ELR (cell line): ENCODE measurements around the gene ESRRB.

Experiments used
- DNase-seq: peaks from one replicate; pipeline ENCODE4 v3.0.0-alpha.2; 2015; ENCODE audit warnings: low read depth

The ESRRB gene

DNA sequence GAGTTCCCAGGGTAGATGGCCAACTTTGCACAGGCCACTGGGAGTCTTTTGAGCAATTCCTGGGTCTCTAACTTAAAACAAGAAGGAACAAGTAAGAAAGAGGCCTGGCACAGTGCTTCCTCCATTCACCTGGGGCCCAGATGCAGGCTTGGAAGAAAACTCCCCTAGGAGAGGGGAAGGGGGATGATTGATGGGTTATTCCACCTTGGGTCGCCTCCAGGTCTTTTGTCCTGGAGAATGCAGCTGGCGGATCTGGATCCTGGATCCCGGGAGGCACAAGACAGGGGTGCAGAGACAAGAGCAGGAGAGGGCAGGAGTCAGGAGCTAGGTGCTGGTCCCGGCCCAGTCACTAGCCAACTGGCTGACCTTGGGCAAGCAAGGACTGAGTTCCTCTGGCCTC lies 74.5 kb downstream of the ESRRB start:
- no peak for DNase-seq

DNA sequence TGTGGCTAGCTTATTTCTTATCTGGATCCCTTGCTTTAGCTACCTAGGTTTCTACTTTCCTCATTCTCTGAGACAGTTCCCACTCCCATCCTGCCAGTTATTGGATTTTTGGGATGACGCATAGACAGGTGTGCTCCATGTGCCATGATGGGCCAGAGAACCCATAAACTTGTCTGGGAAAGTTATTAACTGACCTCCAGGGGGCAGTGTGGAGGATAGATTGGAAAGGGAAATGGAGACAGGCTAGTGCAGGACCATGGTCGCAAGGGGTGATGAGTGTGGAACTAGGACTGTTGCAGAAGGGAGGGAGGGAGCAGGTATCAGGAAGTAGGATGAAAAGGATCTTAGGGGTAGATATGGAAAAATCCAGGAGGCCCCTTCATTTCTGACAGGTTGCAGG lies 80.3 kb downstream of the ESRRB start:
- peak; percentile 50 for DNase-seq

GRCh38 chr14:76456891-76457586 lies 81.1 kb downstream of the ESRRB start:
- no peak for DNase-seq

- no peak for DNase-seq
These were observed 81.9 kb downstream of the ESRRB start for GRCh38 chr14:76457841-76458240.

- DNase-seq, result no peak
These were observed 85.9 kb downstream of the ESRRB start for GRCh38 chr14:76461886-76462285.

DNA sequence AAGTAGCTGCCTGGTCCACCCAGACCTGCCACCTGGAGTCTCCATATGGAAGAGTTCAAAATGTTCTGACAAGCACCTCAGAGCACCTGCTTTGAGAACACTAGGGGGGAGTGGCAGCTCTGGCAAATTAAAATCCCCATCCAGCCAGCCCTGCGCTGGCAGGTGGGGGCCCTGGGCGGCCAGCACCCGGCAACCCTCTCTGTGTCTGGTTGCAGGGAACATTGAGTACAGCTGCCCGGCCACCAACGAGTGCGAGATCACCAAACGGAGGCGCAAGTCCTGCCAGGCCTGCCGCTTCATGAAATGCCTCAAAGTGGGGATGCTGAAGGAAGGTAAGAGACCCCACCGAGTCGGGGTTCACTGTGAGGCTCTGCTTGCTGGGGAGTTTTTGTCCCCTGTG lies 86.4 kb downstream of the ESRRB start:
- DNase-seq, result no peak

GRCh38 chr14:76463105-76463504 lies 87.2 kb downstream of the ESRRB start:
- DNase-seq, result no peak

DNA sequence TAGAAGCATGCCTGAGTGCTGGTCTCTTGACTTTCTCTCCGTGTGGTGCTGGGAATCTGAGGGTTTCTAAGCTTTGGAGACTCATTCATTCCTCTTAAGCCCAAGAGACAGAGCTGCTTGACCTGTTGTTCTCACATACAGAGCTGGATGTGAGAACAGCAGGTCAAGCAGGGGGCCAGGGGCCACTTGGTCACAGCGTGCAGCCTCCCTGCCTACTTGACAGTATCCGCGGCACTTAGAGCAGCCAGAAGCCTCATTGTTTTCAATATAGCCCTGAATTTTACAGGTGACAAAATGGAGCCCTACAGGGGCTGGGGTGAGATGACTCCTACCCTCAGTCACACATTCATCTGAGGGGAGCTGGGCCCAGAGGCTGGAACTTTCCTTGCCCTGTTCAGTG lies 88.9 kb downstream of the ESRRB start:
- no peak for DNase-seq

DNA sequence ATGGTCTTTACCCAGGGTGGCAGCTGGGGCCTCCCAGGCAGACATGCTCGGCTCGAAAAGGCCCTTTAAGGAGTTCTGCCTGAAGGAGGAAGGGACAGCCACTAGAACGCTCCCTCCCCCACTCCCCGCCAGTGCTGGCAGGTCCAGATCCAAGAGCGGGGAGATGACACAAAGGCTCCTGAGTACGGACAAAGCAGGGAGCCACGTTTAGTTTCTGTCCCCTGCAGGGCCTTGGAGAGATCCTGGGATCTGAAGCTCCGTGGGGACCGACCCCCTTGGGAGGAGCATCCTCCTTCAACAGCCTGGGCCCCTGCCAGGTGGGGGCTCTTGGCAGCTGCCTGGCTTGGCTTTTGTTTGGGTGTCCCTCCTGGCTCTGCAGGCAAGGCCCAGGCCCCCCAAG lies 89.7 kb downstream of the ESRRB start:
- DNase-seq, result no peak

DNA sequence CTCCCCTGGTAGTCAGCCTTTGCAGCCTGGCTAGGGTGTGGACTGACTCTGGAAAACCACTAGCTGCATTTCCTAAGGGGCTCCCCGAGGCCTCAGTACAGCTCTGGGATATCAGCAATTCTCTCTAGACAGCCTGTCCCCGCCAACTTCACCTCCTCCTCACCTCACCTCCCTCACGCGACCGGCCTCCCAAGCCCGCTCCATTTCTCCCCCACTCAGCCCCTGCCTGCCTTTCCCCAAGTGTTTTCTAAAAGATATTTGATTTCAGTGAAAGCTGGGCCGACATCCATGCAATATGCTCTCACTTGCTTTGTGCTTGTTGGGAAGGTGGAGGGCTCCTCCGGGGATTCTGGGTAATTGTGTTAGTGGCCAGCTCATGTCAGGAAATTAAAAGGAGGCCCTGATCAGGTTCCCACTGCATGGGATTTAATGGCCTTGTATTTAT lies 91.8 kb downstream of the ESRRB start:
- no peak for DNase-seq

- no peak for DNase-seq
These were observed 96.3 kb downstream of the ESRRB start for GRCh38 chr14:76472199-76472723.

- DNase-seq, result peak; percentile 6
These were observed 97.7 kb downstream of the ESRRB start for GRCh38 chr14:76473481-76474263.

DNA sequence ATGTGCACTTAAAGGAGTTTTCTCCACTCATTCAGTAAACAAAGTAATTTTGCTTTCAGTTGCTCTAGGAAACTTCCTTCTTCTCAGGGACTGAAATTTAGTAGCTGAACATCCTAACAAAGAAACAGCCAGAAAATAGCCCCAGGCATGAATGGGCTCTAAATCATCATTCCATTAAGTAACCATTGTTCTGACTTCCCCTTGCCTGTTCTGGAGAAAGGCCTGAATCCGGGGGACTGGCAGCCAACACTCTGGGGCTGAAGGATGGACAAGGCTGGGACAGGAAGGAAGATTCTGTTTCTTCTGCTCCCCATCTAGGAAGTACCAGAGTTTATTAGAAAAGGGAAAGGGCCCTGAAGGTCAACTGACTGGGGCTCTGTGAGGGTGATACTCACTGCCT lies 104.5 kb downstream of the ESRRB start:
- no peak for DNase-seq

DNA sequence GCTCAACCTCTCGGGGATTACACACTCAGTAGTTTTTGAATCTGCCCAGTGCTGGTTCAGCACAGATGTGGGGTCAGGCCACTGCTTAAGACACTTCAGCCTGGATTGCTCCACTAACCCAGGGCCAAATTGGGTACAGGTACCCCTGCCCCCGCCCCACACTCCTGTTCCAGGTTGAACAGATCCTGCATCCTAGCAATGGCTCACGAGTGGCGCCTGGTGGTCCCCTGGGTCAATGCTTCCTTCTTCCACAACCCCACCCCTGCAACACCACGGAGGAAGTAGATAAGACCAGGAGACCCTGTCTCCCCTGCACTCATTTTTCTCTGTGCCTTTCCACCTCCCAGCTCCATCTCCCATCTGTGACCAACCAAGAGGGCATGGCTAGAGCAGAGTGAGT lies 108.4 kb downstream of the ESRRB start:
- DNase-seq, result no peak

- no peak for DNase-seq
These were observed 110.4 kb downstream of the ESRRB start for GRCh38 chr14:76486251-76486743.

DNA sequence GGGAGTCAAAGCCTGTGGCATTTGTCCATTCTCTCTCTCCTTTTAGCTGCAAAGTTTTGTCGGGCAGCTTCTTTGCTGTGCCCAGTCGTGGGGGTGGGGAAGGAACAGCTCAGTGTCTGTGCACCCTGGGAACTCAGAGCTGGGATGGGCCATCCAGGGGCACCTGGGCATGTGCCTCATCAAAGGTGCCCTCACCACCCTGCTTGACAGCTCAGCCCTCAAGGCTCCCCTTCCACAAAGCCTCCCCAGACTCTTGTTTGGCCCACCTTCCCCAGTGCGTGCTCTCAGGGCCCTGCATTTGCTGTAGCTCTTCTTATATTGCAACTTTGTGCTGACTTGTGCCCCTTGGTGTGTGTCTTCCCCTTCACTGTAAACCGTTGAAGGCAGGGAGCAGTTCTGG lies 112.6 kb downstream of the ESRRB start:
- no peak for DNase-seq

DNA sequence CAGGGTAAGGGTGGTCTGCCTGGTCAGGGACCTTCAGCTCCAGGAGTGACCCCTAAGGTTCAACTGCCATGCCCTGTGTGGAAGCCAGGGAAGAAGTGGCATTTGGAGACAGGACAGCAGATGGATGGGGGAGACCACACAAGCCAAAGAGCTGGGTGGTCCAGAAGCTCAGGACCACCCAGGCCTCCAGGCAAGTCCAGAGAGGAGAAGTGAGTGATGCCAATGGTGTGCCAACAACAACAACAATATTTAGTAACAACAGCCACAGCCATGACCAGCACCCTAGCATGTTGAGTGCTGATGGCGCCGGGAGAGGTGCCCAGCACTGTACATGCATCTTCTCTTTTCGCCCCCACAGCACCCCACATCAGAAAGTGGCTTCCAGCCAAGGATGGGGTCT lies 113.7 kb downstream of the ESRRB start:
- DNase-seq, result no peak

DNA sequence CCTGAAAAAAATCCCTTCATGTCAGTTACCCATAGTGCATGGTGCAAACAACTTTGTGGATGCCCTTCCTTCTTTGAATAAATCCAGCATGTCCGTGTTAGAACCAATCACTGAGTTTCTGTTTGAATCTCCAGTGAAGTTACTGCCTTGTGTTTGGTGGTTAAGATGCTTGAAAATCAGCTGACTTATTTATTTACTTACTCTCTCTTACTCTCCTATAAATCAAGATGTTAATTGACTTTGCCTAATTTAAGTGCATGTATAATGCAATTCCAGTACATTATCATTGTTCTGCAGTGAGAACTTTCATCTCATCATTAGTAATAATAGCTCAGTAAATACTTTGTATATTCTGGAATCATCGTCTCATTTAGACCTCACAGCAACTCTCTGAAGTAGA lies 114.2 kb downstream of the ESRRB start:
- DNase-seq, result no peak

- DNase-seq, result no peak
These were observed 114.8 kb downstream of the ESRRB start for GRCh38 chr14:76490735-76491134.

DNA sequence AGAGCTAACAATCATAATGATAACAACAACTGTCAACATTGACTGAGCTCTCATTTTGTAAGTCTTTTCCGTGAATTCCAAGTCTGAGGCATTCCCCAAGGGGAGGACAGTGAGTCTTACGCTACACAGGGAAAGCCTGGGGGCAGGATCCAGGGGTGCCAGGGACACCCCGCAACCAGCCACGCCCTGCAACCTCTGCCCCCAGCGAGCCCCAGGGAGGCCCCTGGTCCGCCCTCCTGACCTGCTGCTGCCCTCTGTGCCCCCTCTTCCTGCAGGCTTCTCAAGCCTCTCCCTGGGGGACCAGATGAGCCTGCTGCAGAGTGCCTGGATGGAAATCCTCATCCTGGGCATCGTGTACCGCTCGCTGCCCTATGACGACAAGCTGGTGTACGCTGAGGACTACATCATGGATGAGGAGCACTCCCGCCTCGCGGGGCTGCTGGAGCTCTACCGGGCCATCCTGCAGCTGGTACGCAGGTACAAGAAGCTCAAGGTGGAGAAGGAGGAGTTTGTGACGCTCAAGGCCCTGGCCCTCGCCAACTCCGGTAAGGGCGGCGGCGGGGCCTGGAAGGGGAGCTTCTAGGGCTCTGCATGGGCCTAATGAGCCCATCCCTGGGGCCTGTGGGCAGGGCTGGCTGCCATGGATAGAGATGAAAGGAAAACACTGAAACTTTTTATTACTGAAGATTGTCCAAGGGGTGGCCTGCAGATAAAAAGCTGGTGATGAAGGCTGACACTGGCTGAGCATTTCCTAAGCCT lies 115.4 kb downstream of the ESRRB start:
- DNase-seq, result no peak

GRCh38 chr14:76495983-76496382 lies 120.0 kb downstream of the ESRRB start:
- DNase-seq, result no peak

- DNase-seq, result no peak
These were observed 120.7 kb downstream of the ESRRB start for GRCh38 chr14:76496595-76496994.
